H9 (cell line): ENCODE results near the gene TBC1D17. TPM values are rescaled to one million over a fixed set of nuclear protein-coding genes. Genes with fewer than 3 reads are reported as not detected.

Experiments
- DNase-seq: peaks from one replicate; pipeline ENCODE4 v3.0.0-alpha.2; 2017
- H2AFZ ChIP-seq: one replicate; pipeline ENCODE4 v1.6.1; 2013; ENCODE audit warnings: mild to moderate bottlenecking, low read length, control low read depth, moderate library complexity
- H2AK5ac ChIP-seq: 2 replicates; pipeline ENCODE4 v1.6.1; 2013; ENCODE audit warnings: low read length, control low read depth, mixed read lengths; ENCODE audit not compliant: insufficient read length
- H2BK120ac ChIP-seq: one replicate; pipeline ENCODE4 v1.6.1; 2013; ENCODE audit warnings: low read depth, mild to moderate bottlenecking, low read length, control low read depth, inconsistent platforms; ENCODE audit not compliant: poor library complexity, severe bottlenecking
- H2BK12ac ChIP-seq: 2 replicates; pipeline ENCODE4 v1.6.1; 2013; ENCODE audit warnings: low read length, control low read depth, mixed read lengths, low read depth; ENCODE audit not compliant: insufficient read length
- H2BK15ac ChIP-seq: 2 replicates; pipeline ENCODE4 v1.6.1; 2013; ENCODE audit warnings: low read depth, low read length, control low read depth
- H2BK20ac ChIP-seq: one replicate; pipeline ENCODE4 v1.6.1; 2013; ENCODE audit warnings: low read depth, mild to moderate bottlenecking, low read length, control low read depth, inconsistent platforms; ENCODE audit not compliant: poor library complexity, severe bottlenecking
- H2BK5ac ChIP-seq: 2 replicates; pipeline ENCODE4 v1.6.1; 2013; ENCODE audit warnings: low read length, control low read depth, mixed read lengths; ENCODE audit not compliant: insufficient read length
- H3K14ac ChIP-seq: 2 replicates; pipeline ENCODE4 v1.6.1; 2013; ENCODE audit warnings: low read length, control low read depth; ENCODE audit not compliant: insufficient read depth
- H3K18ac ChIP-seq: 2 replicates; pipeline ENCODE4 v1.6.1; 2013; ENCODE audit warnings: low read depth, mild to moderate bottlenecking, mixed read lengths, low read length, control low read depth; ENCODE audit not compliant: insufficient read length
- H3K23ac ChIP-seq: 2 replicates; pipeline ENCODE4 v1.6.1; 2013; ENCODE audit warnings: low read length, control low read depth, mixed read lengths, low read depth; ENCODE audit not compliant: insufficient read length
- H3K23me2 ChIP-seq: 2 replicates; pipeline ENCODE4 v1.6.1; 2013; ENCODE audit warnings: low read depth, mild to moderate bottlenecking, mixed read lengths, low read length, control low read depth; ENCODE audit not compliant: insufficient read length, poor library complexity, severe bottlenecking
- H3K27ac ChIP-seq: 2 replicates; pipeline ENCODE4 v1.5.1; 2013; ENCODE audit warnings: low read length, control low read depth, mixed read lengths, low read depth; ENCODE audit not compliant: insufficient read length
- H3K27me3 ChIP-seq: 2 replicates; pipeline ENCODE4 v1.6.1; 2013; ENCODE audit warnings: low read length, control low read depth, inconsistent platforms; ENCODE audit not compliant: insufficient read depth
- H3K4ac ChIP-seq: 2 replicates; pipeline ENCODE4 v1.6.1; 2013; ENCODE audit warnings: low read depth, mild to moderate bottlenecking, control low read depth, inconsistent platforms, low read length, moderate library complexity
- H3K4me1 ChIP-seq: 2 replicates; pipeline ENCODE4 v1.6.1; 2013; ENCODE audit warnings: low read length, control low read depth, inconsistent platforms; ENCODE audit not compliant: insufficient read depth
- H3K4me2 ChIP-seq: 2 replicates; pipeline ENCODE4 v1.6.1; 2013; ENCODE audit warnings: low read length, control low read depth, mixed read lengths; ENCODE audit not compliant: insufficient read length, insufficient read depth
- H3K56ac ChIP-seq: 2 replicates; pipeline ENCODE4 v1.6.1; 2013; ENCODE audit warnings: low read depth, mild to moderate bottlenecking, mixed read lengths, low read length, control low read depth; ENCODE audit not compliant: insufficient read length
- H3K79me1 ChIP-seq: 2 replicates; pipeline ENCODE4 v1.6.1; 2013; ENCODE audit warnings: low read depth, mild to moderate bottlenecking, moderate library complexity, low read length, control low read depth, inconsistent platforms; ENCODE audit not compliant: insufficient read depth, poor library complexity, severe bottlenecking
- H3K79me2 ChIP-seq: 2 replicates; pipeline ENCODE4 v1.6.1; 2013; ENCODE audit warnings: low read length, control low read depth, inconsistent platforms; ENCODE audit not compliant: insufficient read depth
- H3K9ac ChIP-seq: 2 replicates; pipeline ENCODE4 v1.6.1; 2013; ENCODE audit warnings: low read length, control low read depth, mixed read lengths; ENCODE audit not compliant: insufficient read length; ENCODE audit errors: extremely low read depth
- H3K9me3 ChIP-seq: one replicate; pipeline ENCODE4 v1.6.1; 2013; ENCODE audit warnings: low read depth, low read length, inconsistent platforms; ENCODE audit not compliant: control insufficient read depth
- H3T11ph ChIP-seq: one replicate; pipeline ENCODE4 v1.6.1; 2013; ENCODE audit warnings: mild to moderate bottlenecking, low read length, control low read depth, inconsistent platforms
- H4K20me1 ChIP-seq: one replicate; pipeline ENCODE4 v1.6.1; 2013; ENCODE audit not compliant: control insufficient read depth, insufficient read length, insufficient read depth
- H4K5ac ChIP-seq: 2 replicates; pipeline ENCODE4 v1.6.1; 2013; ENCODE audit warnings: low read depth, mild to moderate bottlenecking, mixed read lengths, low read length, control low read depth; ENCODE audit not compliant: insufficient read length
- H4K8ac ChIP-seq: replicated peaks from 2 replicates; pipeline ENCODE4 v1.6.1; 2013; ENCODE audit warnings: low read length, control low read depth, mixed read lengths, low read depth; ENCODE audit not compliant: insufficient read length
- H4K91ac ChIP-seq: 2 replicates; pipeline ENCODE4 v1.6.1; 2013; ENCODE audit warnings: low read depth, mild to moderate bottlenecking, moderate library complexity, mixed read lengths, low read length, control low read depth; ENCODE audit not compliant: insufficient read length
- H3K27ac Mint-ChIP-seq, 3 experiments: 2 replicates in 2 of 3; 3 replicates in 1 of 3; pipeline ENCODE4 v1.8.0; 2020 to 2021; ENCODE audit warnings: mixed read lengths in 3 of 3, mild to moderate bottlenecking in 1 of 3, moderate library complexity in 1 of 3
- H3K27me3 Mint-ChIP-seq: 2 replicates; pipeline ENCODE4 v1.8.0; 2021; ENCODE audit warnings: low read depth, mild to moderate bottlenecking, moderate library complexity, mixed read lengths
- H3K36me3 Mint-ChIP-seq, 3 experiments: 2 replicates in 2 of 3; 3 replicates in 1 of 3; pipeline ENCODE4 v1.8.0; 2020 to 2021; ENCODE audit warnings: low read depth in 3 of 3, mixed read lengths in 3 of 3; ENCODE audit not compliant: insufficient read depth in 1 of 3
- H3K4me1 Mint-ChIP-seq, 2 experiments: 2 replicates each; pipeline ENCODE4 v1.8.0; 2020; ENCODE audit warnings: mixed read lengths in 2 of 2
- H3K4me3 Mint-ChIP-seq, 2 experiments: 2 replicates in 1 of 2; 3 replicates in 1 of 2; pipeline ENCODE4 v1.8.0; 2020 to 2021; ENCODE audit warnings: mild to moderate bottlenecking in 2 of 2, mixed read lengths in 2 of 2, moderate library complexity in 1 of 2
- H3K9me3 Mint-ChIP-seq, 2 experiments: 2 replicates in 1 of 2; 3 replicates in 1 of 2; pipeline ENCODE4 v1.8.0; 2020; ENCODE audit warnings: mild to moderate bottlenecking in 2 of 2, mixed read lengths in 2 of 2, moderate library complexity in 1 of 2
- CTCF ChIP-seq: fragments of 200-600 bp; sonication (generic); conservative IDR thresholded peaks from 3 replicates; pipeline ENCODE4 v1.8.0; 2021; ENCODE audit warnings: antibody characterized with exemption, mild to moderate bottlenecking
- WGBS: extraction: QIAGEN DNeasy Blood & Tissue Kit; methylation state at CpG from one replicate; pipeline ENCODE4 v1.1.7; 2013; ENCODE audit warnings: missing lambda C conversion rate, low lambda C conversion rate, mixed read lengths; ENCODE audit not compliant: insufficient read length; ENCODE audit errors: extremely low coverage; 5-methylcytosine and 5-hydroxymethylcytosine counted together
- total RNA-seq: library from RNA; stranded (reverse); gene quantifications from 2 replicates; pipeline ENCODE4 v1.2.1, GENCODE V29; 2021

Gene TBC1D17
- total RNA-seq, 1 experiment from 2014 or later: 33.6 TPM

DNA sequence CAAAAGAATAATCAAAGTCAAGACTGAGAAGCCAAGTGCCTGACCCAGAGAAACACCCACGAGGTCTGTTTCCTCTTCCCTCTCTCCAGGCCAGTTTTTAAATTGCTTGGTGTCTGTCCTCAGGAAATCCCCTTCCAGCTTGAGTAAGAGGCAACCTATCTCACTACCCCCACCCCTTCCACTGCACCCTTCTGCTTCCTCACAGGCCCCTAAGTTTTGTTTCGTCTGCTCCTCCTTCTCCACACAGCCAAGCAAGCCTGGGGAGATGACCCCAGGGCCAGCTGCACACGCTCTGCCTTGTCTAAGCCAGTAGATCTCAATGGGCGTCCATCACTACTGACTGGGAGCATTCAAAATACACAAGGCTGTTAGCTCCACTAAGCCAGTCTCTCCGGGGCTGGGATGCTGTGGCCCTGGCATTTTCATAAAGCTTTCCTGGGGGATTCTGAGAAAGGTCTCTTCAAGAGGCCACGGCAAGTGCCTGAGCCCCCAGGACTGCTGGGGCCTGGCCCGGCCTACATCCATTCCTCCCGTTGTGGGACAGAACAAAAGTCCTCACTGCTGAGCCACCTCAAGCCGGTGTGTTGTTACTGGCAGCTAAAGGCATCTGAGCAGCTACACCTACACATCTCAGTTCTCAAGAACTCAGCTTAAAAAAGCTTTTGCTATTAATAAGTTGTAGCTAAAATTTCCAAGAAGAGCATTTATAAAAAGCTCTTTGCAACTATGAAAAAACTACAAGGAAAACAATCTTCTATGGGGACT is 34.1 kb downstream of the TBC1D17 start:
- H4K20me1 ChIP-seq: no peaks in the 10 kb centered on the region
- no peak overlapping the region for H3K9ac ChIP-seq
- H2BK20ac ChIP-seq: no peak overlapping the region
- TF ChIP-seq CTCF: no peak
- H2AFZ ChIP-seq: no peak overlapping the region
- H3K9me3 Mint-ChIP-seq: peaks cover 0 to 3% of the 10 kb centered on the region in 2 experiments; a peak in 1 of 5 replicates
- DNase-seq: no peak
- no peak overlapping the region for H3T11ph ChIP-seq
- H4K8ac ChIP-seq: no peak overlapping the region
- no peak overlapping the region for H3K23ac ChIP-seq
- H3K9me3 ChIP-seq: no peaks in the 10 kb centered on the region
- peak overlapping the region; percentile 78 to 91 (median 89); a peak in 5 of 7 replicates for H3K27ac Mint-ChIP-seq
- H3K27me3 ChIP-seq: no peaks in the 10 kb centered on the region
- peaks cover 6% of the 10 kb centered on the region for H3K79me1 ChIP-seq
- no peak overlapping the region for H3K4me3 Mint-ChIP-seq
- no CpG with 5 or more reads among the region's 9 CpGs for WGBS
- H3K18ac ChIP-seq: no peak overlapping the region
- no peak overlapping the region for H4K5ac ChIP-seq
- no peak overlapping the region for H3K14ac ChIP-seq
- peaks cover 19 to 30% of the 10 kb centered on the region in 2 experiments for H3K4me1 Mint-ChIP-seq
- H3K4me1 ChIP-seq: no peaks in the 10 kb centered on the region; the same call in 1 of the 2 replicates
- H2BK5ac ChIP-seq: no peak overlapping the region
- H3K27ac ChIP-seq: no peak overlapping the region
- no peak overlapping the region for H3K4me2 ChIP-seq
- no peaks in the 10 kb centered on the region for H3K27me3 Mint-ChIP-seq
- H2AK5ac ChIP-seq: no peak overlapping the region
- H3K23me2 ChIP-seq: no peaks in the 10 kb centered on the region
- H2BK15ac ChIP-seq: no peak overlapping the region
- peaks cover 59 to 86% (median 85%) of the 10 kb centered on the region in 3 experiments for H3K36me3 Mint-ChIP-seq
- no peak overlapping the region for H4K91ac ChIP-seq
- no peak overlapping the region for H3K56ac ChIP-seq
- no peak overlapping the region for H2BK120ac ChIP-seq
- no peak overlapping the region for H2BK12ac ChIP-seq
- no peaks in the 10 kb centered on the region; the same call in 1 of the 2 replicates for H3K79me2 ChIP-seq
- H3K4ac ChIP-seq: no peak overlapping the region
